Measurements from ENCODE around the gene SLC37A1.
A peak's percentile ranks its signal among the peaks of the same experiment; 100 is the strongest.

Gene SLC37A1

DNA sequence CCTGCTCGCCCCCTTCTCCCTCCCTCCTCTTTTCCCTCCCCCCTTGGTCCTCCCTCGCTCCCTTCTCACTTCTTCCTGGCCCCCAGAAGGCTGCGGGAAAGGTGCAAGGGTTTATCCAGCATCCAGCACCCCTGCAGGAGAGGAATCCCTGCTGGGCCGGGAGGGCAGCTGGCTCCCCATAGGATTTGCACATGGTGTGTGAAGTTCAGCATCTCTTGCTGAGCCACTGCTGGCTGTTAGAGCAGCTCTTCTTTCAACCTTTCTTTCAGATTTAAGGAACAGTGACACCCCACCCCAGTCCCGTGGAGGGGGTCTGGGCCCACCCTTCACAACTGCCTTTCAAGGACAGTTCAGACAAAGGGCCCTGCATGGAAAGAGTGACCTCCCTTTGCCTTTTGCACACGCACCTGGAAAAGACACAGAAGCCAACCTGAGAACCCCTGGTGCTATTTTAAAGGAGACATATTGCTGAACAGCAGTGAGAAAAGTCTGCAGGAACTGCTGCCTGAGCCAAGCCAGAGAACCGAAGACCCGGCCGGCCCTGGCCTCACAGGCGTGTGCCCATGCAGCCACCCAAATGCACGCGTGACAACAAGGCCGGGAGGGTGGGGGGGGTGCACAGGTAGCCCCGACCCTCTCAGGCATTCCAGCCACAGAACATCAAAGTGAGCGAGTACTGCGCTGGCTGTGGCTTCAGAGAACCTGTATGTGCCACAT, 66.6 kb downstream of the SLC37A1 start:
- DNase-seq, result no peak

DNA sequence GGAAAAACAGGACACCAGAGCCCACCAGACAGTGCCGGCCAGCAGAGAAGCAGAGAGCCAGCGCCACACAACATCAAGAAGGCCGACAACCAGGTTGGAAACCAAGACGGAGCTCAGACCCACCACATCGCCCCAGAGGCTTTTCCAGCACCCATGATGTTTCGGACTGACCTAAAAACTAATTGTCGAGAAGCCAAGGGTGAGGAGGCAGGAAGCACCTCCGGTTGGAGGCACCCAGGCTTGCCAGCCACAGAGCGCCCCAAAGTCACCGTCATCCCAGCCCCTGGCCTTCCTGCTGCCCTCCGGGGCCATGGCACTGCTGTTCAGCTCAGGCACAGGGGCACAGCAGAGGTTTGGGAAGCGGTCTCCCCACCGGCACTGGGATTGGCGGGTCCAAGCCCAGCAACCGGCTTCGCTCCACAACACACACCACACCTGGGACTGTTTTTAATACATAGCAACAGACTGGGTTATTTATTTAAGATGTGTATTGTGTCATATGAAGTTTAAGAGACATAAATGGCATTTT, 67.2 kb downstream of the SLC37A1 start:
- DNase-seq, result no peak

DNA sequence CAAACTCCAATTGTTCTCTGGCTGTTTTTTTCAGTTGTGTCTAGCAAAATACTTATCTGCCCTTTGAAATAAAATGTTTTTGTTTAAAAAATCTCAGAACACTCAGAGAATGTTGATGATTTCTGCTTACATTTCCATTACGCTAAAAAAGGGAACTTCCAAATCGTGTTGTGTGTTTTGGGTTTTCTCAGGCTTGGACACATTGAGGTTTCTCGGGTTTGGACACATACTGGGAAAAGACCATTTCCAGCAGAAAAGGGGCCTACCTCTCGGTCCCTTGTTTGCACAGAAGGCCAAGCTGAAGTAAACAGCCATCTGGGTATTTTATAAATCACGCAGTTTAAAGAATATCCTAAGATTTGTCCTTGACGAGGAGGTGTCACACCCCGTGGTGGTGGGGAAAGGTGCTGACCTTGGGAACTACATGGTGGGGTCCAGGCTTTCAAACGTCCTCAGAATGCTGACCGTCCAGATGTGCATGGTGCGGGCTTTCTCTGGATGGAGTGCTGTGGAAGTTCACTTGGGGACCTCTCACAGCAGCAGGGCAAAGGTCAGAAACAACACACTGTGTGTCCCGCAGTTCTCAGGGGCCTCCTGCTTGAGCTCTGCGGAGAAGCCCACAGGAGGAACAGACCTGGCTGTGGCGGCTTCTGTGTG, 67.8 kb downstream of the SLC37A1 start:
- DNase-seq, result no peak

DNA sequence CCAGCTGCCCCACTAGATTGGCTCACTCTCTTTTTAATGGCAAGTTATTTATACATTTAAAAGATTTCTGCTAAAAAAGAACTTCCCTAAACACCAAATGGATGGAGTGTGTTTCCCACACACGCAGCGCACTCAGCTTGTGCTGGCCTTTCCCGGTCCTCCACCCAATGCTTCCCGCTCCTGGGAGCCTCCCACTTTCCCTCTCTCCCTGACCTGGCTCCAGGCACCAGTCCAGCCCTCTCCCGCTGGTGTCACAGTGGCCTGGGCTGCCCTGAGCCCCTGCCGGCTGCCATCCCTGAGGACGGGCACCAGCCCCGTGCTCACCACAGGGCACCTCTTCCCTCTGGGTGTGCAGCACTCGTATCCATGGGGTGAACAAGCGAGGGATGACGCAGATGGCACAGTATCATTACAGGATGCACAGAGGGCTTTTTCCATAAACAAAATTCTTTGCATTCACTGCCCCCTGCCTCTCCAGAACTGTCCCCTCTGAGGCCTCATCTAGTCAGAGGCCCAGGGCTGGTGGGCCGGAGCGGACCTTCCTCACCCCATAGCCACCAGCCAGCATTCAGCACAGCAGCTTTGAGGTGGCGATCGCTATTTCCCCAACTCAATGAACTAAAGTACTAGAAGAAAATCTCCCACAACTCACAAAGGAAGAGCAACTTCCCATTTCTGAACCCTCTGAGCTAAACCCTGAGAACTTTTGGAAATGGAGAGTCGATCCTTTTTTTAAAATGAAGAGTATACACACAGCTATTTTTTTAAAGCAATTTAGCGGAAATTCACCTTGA, 68.5 kb downstream of the SLC37A1 start:
- no peak for DNase-seq

DNA sequence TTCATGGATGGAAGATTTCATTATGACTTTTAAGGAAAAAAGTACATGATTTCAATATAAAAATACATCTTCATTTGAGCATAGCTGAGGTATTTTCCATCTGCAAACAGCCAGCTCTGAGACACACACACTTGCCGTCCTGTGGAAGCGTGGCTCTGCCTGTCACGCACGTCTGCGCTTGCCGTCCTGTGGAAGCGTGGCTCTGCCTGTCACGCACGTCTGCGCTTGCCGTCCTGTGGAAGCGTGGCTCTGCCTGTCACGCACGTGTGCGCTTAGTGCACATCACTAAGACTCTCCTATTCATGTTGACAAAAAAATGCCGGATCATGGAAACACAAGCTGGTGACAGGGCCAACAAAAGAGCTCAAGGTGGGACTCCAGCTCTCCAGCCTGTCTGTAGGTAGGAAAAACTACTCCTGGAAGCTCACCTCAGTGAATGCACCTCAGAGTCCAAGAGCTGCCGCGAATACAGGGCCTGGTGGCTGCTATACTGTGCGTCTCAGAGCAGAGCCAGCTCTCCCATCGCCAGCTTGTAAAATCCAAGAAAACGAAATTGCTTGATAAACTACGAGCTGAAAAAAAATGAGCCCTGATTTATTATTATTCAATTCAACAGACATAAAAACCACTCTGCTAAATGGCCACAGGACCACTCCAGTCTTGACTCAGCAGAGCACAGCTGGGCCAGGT, 69.3 kb downstream of the SLC37A1 start:
- no peak for DNase-seq

DNA sequence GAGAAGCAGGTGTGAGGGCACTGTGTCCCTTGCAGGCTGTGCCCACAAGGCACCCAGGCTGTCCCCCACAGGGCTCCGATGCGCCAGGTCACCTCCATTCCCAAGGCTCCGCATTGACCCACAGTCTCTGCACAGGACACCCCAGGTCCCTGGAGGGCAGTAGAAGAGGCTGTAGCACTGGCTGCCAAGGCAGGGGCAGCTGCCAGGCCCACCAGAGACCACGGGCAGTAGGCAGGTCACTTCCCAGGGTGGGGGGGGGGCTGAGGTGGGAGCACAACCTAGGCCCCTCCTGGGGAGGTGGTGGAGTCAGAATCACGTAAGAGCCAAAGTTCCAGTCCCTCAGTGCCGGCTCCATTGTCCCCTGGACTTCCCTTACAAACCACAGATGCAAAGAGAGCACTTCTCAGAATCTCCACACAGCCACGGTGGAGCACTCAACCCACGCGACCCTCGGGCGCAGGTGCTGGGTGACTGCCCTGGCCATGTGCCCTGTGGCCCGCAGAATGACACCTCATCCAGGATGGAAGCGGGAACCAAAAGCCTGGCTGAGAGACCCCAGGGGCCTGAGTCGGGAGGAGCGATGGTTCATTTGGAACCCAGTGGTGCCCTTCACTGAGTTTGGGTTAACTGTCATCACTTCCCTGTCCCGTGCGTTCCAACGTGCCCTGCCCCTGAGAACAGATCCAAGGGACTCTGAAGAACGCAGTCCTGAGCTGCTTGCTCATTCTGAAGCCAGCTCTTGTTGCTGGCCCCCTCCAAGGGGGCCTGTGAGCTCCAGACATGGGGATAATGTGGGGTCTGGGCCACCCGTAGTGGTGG, 70.0 kb downstream of the SLC37A1 start:
- no peak for DNase-seq

DNA sequence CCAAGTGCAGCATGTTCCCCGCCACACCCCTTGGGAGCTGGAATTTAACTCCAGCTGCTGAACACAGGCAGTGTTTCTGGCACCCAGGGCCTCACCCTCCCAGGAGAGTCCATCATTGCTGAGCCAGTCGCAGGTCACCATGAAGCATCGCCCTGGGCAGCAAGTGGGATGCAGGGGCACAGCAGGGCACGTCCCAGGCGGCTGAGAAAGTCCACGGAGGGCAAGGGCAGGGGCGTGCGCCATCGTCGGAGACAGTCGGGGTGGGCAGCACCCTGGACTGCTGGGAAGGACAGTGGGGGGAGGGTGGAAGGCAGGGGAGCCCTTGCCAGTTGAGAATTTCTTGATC, 70.6 kb downstream of the SLC37A1 start:
- DNase-seq, result no peak

DNA sequence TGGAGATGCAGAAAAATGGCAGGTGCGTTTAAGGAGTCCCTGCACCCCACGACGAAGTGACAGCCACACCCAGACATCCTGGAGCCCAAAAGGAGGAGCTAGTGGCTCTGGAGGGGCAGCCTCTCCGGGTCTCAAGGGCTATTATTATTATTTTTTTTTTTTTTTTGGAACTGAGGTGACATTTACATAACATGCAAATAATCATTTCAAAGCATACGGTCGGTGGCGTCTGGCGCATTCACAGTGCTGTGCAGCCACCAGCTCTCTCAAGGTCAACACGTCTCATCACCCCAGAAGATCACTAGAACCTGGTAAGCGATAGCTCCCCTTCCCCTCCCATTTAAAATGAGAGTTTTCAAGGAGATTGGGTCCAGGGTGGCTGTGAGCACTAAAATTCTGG, 72.2 kb downstream of the SLC37A1 start:
- no peak for DNase-seq

DNA sequence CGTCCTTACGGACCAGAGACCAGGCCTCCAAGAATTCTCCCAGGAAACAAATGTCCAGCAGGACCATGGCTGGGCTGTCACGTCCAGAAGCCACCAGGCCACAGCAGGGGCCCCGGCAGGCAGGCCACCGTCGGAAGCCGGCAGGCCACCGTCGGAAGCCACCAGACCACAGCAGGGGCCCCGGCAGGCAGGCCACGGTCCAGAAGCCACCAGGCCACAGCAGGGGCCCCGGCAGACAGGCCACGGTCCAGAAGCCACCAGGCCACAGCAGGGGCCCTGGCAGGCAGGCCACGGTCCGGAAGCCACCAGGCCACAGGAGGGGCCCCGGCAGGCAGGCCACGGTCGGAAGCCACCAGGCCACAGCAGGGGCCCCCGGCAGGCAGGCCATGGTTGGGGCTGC, 72.8 kb downstream of the SLC37A1 start:
- no peak for DNase-seq

DNA sequence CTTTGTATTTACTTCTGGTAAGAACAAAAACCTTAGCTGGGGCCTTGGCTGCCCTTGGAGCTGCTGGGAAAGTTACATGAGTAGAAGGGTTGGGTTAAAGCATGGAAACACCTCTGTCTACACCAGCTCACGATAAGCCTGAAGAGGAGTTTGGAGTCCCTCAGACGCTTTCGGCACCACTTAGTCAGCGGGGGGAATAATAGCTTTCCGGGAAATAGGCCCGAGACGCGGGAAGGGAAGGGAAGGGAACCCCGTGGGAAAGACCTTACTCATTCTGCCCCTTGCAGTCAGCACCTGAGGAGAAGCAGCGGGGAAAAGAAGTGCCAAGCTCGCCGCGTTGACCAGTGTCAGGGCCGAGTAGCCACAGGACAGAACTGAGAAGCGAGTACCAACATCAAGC, 73.4 kb downstream of the SLC37A1 start:
- DNase-seq, result no peak

DNA sequence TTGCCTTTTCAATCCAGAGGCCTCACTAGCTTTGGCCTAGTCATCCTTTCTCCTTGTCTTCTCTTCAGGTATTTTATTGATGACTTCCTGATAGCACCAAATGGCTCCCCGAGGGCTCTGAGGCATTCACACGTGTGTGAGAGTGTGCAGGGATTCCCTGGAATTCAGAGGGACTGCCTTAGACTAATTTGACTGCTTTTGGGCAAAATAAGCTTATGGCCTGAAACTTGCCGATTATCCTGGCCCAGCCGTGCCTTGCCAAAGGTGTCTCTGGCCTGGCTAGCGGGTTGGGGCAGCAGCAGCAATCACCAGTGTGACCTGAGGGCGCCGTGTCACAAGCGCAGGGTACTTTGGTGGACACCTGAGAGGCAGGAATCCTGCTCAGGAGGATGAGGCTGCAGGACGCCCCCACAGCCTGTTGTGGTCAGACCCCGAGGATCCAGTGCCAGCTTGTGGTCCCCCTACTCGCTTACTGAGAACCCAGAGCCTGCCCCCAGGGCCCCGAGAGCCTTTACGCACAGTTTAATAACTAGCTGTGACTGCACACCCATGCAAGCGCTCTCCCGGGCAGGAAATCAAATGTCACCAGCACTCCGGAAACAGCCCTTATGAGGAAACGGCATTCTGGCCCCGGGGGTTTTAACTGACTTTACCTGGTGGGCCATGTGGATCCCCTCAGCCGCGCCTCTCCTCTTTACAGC, 76.9 kb downstream of the SLC37A1 start:
- no peak for DNase-seq

DNA sequence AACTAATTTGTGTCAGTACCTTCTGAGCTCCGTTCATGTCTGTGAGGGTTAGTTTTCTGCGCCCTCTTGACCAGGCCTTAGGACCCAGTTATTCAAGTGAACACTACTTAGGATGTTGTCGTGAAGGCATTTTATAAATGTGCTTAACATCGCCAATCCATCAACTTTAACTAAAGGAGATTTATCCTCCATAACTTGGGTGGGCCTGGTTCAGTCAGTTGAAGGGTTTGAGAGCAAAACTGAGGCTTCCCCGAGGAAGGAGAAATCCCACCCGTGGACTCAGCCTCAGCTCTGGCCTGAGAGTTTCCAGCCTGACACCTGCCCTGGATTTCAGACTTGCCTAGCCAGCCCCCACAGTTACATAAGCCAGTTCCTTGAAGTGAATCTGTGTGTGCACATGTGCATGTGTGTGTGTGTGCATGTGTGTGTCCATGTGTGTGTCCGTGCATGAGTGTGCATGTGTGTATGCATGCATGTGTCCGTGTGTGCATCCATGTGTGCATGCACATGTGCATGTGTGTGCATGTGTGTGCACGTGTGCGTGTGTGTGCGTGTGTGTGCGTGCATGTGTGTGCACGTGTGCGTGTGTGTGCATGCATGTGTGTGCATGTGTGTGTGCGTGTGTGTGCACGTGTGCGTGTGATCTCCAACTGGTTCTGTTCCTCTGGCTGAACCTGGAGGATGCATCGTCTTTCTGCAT, 77.7 kb downstream of the SLC37A1 start:
- no peak for DNase-seq

DNA sequence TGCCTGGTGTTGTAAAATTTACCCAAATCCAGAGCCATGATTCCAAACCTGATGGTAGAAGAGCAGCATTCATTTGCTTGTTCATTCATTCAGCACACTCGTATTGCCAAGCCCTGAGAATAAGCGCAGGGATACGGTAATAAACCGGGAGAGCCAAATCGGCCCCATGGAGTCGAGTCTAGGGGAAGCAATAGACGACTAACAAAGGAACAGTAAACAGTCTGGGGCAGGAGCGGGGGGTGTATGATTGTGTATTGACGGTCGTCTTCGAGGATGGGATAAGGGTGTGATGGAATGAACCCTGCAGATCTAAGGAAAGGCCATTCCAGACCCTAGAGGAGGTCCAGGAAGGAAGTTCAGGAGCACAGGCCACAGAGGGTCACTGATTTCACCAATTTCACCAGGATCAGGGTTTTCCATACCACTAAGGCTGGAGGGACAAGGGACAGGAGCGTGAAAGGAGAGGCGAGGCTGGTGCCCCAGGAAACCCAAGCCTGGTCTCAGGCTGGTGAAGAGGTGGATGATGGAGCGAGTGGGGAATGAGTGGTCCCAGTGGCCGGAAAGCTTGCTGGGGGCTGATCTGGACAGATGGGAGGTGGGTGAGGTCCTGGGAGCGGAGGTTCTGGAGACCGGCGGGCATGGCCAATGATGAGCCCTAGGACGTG, 78.6 kb downstream of the SLC37A1 start:
- DNase-seq, result no peak

DNA sequence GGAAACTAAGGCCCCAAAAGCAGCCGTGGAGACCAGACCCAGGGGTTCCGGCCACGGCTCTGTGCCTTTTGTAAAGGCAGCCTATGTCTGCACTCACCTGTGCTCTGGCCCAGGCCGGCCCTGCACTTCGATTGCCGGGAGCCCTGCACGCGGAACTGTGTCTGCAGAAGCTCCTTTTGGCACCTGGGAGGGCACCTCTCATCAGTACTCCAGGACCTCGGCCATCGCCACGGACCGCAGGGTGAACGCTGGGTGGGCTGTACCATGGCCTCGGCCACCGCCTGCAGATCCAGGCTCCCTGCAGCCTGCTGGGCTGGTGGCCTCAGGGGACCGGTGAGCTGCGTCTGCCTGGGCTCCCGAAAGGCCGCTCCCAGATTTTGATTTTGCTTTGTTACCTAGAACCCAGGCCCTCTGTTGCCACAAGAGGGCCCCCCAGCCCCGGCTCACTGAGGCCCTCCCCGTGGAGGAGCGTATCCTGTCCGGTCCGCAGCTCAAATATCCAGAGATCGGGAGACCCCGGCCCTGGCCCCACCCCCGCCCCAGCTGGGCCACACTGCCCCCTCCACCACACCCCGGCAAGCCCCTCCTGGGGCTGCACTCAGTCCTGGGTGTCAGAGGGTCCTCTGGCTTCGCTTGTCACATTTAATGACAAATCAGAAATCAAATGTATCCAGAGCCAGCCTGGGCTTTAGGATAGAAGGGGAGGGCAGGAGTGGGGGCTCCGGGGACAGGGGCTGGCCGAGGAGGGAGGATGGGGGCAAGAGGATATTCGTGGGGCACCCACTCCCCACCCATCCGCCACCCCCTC, 79.6 kb downstream of the SLC37A1 start:
- peak; percentile 84 for DNase-seq

DNA sequence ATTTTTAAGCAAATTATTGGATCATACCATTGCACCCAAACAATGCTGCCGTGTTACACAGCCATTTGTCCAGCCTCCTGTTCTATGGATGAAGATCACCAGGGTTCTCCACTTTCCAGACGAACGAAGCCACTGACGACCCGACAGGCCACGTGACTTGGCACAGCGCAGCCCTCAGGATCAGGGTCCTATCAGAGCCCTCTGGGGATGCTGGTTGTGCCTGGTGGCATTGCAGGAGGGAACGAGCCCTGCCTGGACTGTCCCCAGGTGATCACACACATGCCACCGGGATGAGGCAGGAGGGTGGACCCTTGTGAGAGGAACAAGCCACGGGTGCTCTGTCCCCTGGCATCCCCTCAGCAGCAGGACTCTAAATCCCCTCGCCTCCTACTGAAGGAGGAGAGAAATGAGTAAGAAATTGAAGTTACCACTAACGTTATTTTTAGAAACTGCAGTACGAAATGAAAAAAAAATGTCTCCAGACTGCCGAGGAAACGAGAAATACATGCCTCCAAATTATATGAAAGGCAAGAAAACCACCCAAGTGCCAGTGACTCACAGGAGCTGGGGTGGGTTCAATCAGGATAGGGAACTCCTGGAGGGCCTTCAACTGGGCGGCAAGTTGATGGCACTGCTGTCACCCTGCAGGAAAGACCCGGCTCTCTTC, 81.1 kb downstream of the SLC37A1 start:
- DNase-seq, result no peak

DNA sequence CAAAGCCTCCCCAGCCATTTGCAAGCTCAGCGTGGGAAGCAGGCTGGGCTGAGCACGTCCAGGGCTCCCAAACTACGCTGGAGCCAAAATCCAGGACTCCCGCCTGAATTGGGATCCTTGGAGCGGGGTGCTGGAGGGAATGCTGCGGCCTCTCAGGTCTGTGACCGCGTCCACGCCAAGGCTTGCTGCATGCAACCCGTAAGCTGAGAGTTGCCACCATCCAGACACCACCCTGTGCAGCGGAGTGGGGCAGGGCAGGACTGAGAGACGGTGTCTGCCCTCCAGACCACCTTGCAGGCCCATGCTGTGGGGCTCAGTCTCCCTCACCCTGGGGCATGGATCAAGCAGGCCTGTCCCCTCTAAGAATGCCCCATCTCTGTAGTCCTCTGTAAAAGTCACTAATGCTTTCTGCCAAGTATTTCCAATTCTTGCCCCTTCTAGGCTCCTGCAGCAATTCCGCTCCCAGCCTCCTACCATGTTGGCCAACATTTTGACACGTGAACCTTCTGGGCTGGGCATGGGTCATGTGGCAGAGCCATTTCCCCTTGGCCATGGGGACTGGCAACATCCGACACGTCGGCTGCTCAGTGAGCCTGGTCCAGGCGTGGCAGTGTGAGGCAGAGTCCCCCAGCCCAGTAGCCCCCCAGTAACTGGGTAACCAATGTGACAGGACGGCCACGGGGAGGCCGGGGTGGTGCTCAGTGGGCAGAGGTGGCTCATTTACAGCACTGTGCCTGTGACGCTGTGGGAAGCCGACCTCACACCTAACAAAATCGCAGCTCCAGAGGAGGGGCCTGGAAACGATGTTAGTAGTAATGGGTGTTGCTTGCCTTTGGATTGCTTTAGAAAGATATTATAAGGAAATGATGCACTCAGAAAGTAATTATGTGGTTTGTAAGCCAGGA, 81.9 kb downstream of the SLC37A1 start:
- DNase-seq, result no peak

DNA sequence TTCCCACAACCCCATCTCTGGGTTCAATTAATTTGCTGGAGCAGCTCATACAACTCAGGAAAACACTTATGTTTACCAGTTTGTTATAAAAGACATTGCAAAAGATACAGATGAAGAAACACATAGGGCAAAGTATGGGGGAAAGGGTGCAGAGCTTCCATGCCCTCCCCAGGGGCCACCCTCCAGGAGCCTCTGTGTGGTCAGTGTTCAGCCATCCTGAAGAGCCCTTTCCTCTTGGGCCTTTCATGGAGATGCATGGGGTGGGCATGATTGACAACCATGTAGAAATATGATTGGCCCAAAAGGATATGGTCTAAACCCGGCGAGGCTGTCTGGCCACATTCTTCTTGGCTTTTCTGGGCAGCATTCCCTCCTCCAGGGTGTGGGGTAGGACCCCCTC, 83.0 kb downstream of the SLC37A1 start:
- DNase-seq, result no peak
